GM12878 (cell line): ENCODE measurements around the gene FAHD1.

Experiments
- EED ChIP-seq: sonication (generic); IDR thresholded peaks from 2 replicates; pipeline ENCODE4 v1.6.1; 2016; ENCODE audit warnings: antibody characterized with exemption, low read depth
- EZH2 ChIP-seq: IDR thresholded peaks from 2 replicates; pipeline ENCODE4 v1.6.1; 2012; ENCODE audit warnings: low read depth, mild to moderate bottlenecking, control low read depth, inconsistent platforms, low read length, borderline replicate concordance; ENCODE audit not compliant: control insufficient read depth
- JUND ChIP-seq: IDR thresholded peaks from 2 replicates; pipeline ENCODE4 v1.6.1; 2012; ENCODE audit warnings: low read depth, mild to moderate bottlenecking, low read length, improper control_type of control experiment, moderate library complexity
- MTA3 ChIP-seq: IDR thresholded peaks from 2 replicates; pipeline ENCODE4 v1.6.1; 2012; ENCODE audit warnings: low read length, inconsistent platforms, borderline replicate concordance
- POLR2A ChIP-seq: IDR thresholded peaks from 2 replicates; pipeline ENCODE4 v1.6.1; 2011; ENCODE audit warnings: low read depth, mild to moderate bottlenecking, low read length
- POLR2AphosphoS5 ChIP-seq: IDR thresholded peaks from 2 replicates; pipeline ENCODE4 v1.6.1; 2011; ENCODE audit warnings: mild to moderate bottlenecking, low read length, inconsistent platforms
- RAD21 ChIP-seq: IDR thresholded peaks from 2 replicates; pipeline ENCODE4 v1.6.1; 2011; ENCODE audit warnings: mild to moderate bottlenecking, low read depth, low read length, moderate library complexity; ENCODE audit not compliant: insufficient read depth
- SREBF2 ChIP-seq: IDR thresholded peaks from 2 replicates; pipeline ENCODE4 v1.6.1; 2012; ENCODE audit warnings: mild to moderate bottlenecking, low read length
- TF ChIP-seq, protein P1 (sequence below), 3 experiments: IDR thresholded peaks in 2 of 3; conservative IDR thresholded peaks in 1 of 3; 2 replicates each; pipeline ENCODE4 v1.5.1; 2011; ENCODE audit warnings: low read depth in 3 of 3, low read length in 3 of 3, mild to moderate bottlenecking in 3 of 3, control low read depth in 2 of 3, moderate library complexity in 2 of 3, inconsistent platforms in 1 of 3, mixed read lengths in 1 of 3; ENCODE audit not compliant: control insufficient read depth in 2 of 3, insufficient read depth in 1 of 3; ENCODE audit errors: extremely low read depth in 1 of 3
- TF ChIP-seq, protein P2 (sequence below): IDR thresholded peaks from 2 replicates; pipeline ENCODE4 v1.6.1; 2012; ENCODE audit warnings: low read depth, low read length, improper control_type of control experiment
- TF ChIP-seq, protein P3 (sequence below): fragments of 450-650 bp; formaldehyde crosslinking; IDR thresholded peaks from 2 replicates; pipeline ENCODE4 v1.4.0; 2022; ENCODE audit warnings: mild to moderate bottlenecking, moderate library complexity
- TF ChIP-seq, protein P4 (sequence below): IDR thresholded peaks from 2 replicates; pipeline ENCODE4 v1.6.1; 2012; ENCODE audit warnings: mild to moderate bottlenecking, low read depth, low read length

DNA sequence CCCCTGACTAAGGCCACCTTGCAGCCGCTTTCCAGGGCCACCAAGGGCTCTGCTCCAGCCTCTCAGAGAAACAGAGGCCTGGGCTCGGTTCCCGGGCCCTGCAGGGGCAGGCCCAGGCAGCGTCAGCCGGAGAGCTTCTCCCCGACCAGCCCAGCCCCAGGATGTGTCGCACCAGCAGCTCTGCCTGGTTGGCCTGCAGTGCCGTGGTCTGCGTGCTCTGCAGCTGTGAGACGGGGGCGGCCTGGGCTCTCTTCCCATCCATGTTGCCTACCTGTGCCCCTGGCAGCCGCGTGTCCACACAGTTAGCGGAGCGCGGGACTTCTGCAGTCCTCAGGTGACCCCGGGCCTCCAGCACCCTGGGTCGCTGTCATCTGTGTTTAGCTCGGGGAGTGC, 38.3 kb upstream of the FAHD1 start:
- TF ChIP-seq, protein P1, sequence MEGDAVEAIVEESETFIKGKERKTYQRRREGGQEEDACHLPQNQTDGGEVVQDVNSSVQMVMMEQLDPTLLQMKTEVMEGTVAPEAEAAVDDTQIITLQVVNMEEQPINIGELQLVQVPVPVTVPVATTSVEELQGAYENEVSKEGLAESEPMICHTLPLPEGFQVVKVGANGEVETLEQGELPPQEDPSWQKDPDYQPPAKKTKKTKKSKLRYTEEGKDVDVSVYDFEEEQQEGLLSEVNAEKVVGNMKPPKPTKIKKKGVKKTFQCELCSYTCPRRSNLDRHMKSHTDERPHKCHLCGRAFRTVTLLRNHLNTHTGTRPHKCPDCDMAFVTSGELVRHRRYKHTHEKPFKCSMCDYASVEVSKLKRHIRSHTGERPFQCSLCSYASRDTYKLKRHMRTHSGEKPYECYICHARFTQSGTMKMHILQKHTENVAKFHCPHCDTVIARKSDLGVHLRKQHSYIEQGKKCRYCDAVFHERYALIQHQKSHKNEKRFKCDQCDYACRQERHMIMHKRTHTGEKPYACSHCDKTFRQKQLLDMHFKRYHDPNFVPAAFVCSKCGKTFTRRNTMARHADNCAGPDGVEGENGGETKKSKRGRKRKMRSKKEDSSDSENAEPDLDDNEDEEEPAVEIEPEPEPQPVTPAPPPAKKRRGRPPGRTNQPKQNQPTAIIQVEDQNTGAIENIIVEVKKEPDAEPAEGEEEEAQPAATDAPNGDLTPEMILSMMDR (IDR thresholded peaks at IDR 0.05 in 2 of 3, conservative IDR thresholded peaks at IDR 0.05 in 1 of 3; ENCODE audit: control insufficient read depth in 2 of 3, extremely low read depth in 1 of 3, insufficient read depth in 1 of 3, low read depth in 3 of 3, low read length in 3 of 3), result no peak
- TF ChIP-seq, protein P2, sequence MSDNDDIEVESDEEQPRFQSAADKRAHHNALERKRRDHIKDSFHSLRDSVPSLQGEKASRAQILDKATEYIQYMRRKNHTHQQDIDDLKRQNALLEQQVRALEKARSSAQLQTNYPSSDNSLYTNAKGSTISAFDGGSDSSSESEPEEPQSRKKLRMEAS, result no peak
- TF ChIP-seq EZH2 (no peak), POLR2AphosphoS5 (no peak), EED (no peak), JUND (no peak), SREBF2 (no peak), RAD21 (no peak), POLR2A (no peak), MTA3 (no peak)
- TF ChIP-seq, protein P3, sequence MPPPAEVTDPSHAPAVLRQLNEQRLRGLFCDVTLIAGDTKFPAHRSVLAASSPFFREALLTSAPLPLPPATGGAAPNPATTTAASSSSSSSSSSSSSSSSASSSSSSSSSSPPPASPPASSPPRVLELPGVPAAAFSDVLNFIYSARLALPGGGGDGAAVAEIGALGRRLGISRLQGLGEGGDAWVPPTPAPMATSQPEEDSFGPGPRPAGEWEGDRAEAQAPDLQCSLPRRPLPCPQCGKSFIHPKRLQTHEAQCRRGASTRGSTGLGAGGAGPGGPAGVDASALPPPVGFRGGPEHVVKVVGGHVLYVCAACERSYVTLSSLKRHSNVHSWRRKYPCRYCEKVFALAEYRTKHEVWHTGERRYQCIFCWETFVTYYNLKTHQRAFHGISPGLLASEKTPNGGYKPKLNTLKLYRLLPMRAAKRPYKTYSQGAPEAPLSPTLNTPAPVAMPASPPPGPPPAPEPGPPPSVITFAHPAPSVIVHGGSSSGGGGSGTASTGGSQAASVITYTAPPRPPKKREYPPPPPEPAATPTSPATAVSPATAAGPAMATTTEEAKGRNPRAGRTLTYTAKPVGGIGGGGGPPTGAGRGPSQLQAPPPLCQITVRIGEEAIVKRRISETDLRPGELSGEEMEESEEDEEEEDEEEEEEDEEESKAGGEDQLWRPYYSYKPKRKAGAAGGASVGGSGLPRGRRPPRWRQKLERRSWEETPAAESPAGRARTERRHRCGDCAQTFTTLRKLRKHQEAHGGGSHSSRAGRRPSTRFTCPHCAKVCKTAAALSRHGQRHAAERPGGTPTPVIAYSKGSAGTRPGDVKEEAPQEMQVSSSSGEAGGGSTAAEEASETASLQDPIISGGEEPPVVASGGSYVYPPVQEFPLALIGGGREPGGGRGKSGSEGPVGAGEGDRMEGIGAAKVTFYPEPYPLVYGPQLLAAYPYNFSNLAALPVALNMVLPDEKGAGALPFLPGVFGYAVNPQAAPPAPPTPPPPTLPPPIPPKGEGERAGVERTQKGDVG (CRISPR knock-in tag), result no peak
- TF ChIP-seq, protein P4, sequence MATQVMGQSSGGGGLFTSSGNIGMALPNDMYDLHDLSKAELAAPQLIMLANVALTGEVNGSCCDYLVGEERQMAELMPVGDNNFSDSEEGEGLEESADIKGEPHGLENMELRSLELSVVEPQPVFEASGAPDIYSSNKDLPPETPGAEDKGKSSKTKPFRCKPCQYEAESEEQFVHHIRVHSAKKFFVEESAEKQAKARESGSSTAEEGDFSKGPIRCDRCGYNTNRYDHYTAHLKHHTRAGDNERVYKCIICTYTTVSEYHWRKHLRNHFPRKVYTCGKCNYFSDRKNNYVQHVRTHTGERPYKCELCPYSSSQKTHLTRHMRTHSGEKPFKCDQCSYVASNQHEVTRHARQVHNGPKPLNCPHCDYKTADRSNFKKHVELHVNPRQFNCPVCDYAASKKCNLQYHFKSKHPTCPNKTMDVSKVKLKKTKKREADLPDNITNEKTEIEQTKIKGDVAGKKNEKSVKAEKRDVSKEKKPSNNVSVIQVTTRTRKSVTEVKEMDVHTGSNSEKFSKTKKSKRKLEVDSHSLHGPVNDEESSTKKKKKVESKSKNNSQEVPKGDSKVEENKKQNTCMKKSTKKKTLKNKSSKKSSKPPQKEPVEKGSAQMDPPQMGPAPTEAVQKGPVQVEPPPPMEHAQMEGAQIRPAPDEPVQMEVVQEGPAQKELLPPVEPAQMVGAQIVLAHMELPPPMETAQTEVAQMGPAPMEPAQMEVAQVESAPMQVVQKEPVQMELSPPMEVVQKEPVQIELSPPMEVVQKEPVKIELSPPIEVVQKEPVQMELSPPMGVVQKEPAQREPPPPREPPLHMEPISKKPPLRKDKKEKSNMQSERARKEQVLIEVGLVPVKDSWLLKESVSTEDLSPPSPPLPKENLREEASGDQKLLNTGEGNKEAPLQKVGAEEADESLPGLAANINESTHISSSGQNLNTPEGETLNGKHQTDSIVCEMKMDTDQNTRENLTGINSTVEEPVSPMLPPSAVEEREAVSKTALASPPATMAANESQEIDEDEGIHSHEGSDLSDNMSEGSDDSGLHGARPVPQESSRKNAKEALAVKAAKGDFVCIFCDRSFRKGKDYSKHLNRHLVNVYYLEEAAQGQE, result no peak
